Activated T-cell treated with anti-CD3 and anti-CD28 coated beads for 1 hour (primary cell): ENCODE results near the gene PITPNM3.
A peak's percentile ranks its signal among the peaks of the same experiment; 100 is the strongest.

ENCODE experiments used
- DNase-seq: peaks from one replicate; pipeline ENCODE4 v3.0.0-alpha.2; 2020; ENCODE audit warnings: low read depth

The PITPNM3 gene

DNA sequence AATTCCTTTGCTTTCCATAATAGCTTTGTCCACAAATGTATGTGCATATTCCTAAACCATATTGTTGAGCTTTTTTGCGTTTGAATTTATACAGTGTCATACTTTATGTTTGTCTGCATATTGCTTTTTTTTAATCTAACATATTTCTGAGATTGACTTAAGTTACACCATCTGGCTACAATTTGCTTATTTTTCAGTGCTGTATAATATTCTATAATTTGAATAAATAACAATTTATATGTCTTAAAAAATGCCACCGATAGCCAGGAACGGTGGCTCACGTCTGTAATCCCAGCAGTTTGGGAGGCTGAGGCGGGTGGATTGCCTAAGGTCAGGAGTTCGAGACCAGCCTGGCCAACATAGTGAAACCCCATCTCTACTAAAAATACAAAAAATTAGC is 113.6 kb downstream of the PITPNM3 start:
- no peak for DNase-seq

DNA sequence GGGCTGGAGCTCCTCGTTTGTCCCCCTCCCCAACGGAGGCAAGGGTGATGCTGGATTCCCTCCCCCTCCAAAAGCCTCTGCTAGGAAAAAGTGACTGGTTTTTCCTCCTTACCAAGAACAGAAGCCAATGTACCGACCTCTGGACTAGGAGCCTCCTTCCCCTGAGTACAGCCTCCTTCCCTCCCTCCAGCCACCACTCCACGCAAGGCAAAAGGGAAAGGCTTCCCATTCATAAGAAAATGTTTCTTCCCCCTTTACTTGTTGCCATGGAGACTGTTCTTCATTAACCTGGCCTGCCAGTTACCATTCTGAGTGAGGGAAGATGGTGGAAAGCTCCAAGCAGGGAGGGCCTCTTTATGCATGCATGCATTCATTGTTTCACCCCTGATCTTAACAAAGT is 116.4 kb downstream of the PITPNM3 start:
- no peak for DNase-seq

DNA sequence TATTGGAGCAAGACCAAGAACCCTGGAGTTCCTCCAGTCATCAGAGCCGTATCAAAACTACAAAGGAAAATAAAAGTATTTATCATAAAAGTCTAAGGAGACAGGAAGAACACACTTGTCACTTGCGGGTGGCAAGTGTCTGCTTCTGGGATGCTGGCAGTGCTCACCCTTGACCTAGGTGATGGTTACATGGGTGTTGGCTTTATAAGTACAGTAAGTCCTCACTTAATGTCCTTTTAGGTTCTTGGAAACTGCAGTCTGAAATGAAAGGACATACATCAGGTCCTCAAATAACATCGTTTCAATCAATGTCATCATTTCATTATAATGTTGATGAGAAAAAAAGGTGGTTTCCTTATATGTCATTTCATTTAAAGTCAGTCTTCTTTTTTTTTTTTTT is 118.4 kb downstream of the PITPNM3 start:
- no peak for DNase-seq

DNA sequence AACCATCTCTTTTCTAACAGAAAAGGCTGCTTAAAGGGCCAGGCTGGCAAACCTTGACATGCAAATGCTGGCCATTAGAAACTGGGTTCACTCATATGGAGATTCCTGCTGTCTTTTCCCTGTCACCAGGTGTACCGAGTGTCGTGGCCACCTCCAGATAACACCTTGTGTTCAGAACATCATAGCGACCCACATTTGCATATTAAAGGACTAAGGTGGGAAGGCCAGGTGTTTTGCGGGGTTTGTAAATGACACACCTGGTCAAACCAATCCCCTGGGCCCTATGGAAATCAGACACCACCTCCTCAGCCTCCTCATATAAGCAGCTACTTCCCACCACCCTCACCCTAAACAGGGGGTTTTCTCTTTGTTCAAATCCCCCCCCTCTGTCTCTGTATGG is 118.9 kb downstream of the PITPNM3 start:
- no peak for DNase-seq

DNA sequence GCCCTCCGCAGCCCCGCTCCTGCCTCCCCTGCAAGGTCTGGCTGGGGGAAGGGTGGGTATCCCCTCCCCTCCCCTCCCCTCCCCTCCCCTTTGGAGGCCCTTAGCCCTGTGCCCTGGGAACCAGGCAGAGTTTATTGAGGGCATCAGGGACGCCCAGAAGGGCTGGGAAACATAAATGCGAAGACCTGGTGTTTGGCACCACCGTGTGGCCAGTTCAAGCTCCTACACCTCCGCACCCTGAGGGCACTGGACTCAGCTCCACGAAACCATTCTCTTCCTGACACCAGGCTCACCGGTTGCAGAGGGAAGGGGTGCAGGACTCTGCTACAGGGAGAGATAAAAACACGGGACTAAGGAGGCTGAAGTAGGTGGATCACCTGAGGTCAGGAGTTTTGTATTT is 120.4 kb downstream of the PITPNM3 start:
- peak; percentile 44 for DNase-seq

- no peak for DNase-seq
These were observed 121.3 kb downstream of the PITPNM3 start, which contains the start of gene AIPL1 for GRCh38 chr17:6435051-6435450. Gene AIPL1 (minus strand): TSS chr17:6435121. CDS start chr17:6435104, 17 bp downstream.

DNA sequence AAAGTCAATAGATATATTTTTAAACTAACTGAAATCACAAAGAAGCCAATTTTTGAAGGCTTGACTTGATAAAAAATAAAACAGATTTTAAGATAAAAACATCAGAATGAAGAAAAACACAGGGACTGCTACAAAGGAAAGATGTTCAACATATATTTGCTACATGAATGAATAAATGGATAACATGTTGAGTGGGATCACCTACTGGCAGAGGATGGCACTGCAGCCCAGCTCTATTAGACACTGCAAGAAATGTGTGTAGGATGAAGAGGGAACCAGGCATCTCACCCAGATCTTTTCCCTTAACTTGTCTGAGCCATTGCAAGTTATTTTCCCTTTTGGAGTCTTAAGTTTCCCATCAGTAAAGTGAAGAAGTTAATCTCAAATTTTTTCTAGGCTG is 125.6 kb downstream of the PITPNM3 start:
- no peak for DNase-seq

DNA sequence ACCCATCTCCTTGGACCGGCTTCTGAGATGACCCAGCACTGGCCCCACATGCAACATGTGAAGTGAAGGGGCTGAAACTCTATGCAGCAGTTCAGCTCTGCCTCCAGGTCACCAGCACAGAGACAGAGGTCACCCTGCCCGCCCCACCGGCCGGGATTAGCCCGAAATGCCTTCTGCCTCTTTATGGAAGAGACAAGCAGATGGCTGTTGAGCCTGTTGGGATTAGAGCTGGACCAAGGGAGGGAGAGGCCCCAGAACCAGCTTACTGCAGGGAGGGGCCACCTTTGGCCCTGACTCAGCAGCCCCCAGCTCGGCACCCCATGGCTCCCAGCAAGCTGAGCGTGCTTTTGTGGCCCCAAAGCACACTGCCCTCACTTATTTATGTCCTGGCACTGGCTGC is 127.1 kb downstream of the PITPNM3 start:
- DNase-seq, result no peak

DNA sequence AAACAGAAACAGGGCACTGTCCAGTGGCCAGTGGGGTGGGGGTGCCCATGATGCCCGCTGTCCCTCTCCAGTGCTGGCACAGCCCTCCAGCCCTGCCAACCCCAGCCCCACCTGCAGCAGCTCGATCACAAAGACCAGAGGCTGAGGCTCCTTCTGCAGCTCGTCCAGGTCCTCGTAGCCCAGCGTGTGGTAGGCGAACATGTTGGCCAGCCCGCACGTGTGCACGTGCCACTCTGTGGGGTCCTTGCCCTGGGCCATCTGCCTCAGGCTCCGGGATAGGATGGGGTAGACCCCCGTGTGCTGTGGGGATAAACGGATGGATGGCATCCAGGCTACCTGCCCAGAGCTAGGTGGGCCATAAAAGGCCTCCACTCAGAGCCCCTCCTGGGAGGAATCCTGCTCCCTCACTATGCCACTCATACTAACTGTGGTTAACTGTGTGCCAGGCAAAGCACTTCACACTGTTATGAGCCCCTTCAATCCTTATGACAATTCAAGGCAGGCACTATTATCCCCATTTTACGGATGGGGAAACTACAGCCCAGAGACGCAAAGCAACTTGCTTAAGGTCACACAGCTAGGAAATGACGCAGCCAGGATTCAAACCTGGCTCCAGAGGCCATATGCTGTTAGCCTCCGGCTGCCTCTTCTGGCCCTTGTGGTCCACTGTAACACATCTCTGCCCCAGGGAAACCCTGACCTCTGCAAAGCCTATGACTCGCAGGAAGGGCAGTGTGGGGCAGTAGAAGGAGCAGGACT is 128.0 kb downstream of the PITPNM3 start:
- DNase-seq, result no peak

- no peak for DNase-seq
These were observed 129.0 kb downstream of the PITPNM3 start for GRCh38 chr17:6427279-6427781.

DNA sequence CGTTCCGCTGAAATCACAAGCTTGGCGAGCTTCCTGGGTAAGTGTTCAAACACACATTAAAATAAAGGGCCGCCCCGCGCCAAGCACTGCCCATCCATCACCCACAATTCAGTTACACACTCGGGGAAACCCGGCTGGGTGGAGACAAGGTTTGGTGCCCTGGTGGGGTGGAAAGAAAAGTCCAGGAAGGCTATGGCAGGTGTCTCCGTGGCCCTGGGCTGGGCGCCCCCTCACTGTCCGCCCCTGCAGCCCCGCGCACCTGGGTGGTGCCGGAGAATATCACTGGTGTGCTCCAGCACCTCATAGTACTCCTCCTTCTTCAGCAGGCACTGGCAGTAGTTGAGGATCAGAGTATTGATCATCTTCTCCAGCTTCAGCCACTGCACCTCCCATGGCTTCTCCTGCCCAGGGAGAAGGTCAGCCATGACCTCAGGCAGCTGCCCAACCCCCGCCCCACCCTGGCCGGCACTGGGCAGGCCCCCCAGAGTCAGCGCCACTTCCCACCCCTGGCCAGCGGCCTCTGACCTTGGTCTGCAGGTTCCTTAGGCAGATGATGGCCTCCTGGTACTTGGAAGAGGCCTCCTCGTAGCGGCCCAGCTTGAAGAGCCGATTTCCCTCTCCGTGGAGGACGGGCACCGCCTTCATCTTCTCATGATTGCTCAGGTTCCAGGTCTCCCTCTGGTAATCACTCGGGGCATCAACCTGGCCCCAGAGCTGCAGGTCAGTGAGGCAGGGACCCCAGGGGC is 129.8 kb downstream of the PITPNM3 start:
- DNase-seq, result no peak

DNA sequence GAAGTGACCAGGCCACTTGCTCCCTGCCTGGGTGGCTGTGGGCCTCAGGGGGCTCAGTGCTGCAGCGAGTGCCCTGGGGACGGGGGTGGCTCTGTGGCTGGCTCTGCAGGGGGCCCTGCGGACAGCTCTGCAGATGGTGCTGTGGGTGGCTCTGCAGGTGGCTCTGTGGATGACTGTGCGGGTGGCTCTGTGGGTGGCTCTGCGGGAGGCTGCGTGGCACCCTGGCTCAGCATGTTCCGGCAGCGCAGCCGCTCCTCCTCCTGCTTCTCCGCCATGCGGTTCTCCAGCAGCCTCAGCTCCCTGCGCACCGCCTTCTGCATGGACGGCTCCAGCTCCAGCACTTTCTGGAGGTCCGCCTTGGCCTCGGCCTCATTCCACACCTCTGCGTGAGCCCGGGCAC is 130.9 kb downstream of the PITPNM3 start:
- DNase-seq, result no peak

DNA sequence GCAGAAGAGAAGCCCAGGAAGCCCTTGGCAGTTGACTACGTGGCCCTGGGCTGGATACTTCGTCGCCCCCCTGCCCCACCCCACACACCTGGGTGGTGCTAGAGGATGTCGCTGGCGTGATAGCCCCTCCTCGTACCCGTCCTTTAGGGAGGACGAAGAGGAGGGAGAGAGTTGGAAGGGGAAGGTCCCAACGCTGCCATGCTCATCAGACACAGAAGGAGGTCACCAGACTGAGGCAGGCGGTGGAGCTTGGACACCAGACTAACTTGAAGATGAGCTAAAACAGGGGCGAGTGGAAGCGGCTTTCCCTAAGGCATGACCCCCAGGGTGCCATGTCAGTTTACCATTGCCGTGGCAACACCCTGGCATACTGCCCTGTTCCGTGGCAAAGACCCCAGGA is 132.4 kb downstream of the PITPNM3 start:
- no peak for DNase-seq

DNA sequence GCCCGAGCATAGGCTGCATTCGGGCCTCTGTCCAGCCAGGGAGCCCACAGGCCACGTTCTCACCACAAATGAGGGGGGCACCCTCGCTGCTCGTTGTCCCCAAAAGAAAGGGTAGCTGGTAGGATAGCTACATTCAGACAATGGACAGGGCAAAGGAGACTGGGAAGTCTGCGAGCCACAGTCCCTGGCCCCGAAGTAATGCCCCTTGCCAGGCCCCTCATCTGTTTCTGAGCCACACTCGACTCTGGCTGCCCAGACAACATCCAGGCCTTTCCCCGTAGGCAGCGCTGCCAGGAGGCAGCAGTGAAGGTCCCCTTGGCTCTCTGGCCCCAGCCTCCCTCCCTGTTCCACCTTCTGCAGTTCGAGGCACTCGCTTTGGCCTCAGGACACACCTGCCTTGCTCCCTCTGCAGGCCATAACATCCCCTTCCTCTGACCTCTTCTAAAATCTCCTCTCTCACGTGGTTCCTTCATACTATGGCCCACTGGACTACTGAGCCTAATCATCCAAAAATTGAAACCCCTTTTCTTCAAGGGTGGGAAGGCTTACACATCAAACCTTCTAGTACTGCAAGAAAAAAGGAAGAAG is 133.6 kb downstream of the PITPNM3 start:
- DNase-seq, result no peak

DNA sequence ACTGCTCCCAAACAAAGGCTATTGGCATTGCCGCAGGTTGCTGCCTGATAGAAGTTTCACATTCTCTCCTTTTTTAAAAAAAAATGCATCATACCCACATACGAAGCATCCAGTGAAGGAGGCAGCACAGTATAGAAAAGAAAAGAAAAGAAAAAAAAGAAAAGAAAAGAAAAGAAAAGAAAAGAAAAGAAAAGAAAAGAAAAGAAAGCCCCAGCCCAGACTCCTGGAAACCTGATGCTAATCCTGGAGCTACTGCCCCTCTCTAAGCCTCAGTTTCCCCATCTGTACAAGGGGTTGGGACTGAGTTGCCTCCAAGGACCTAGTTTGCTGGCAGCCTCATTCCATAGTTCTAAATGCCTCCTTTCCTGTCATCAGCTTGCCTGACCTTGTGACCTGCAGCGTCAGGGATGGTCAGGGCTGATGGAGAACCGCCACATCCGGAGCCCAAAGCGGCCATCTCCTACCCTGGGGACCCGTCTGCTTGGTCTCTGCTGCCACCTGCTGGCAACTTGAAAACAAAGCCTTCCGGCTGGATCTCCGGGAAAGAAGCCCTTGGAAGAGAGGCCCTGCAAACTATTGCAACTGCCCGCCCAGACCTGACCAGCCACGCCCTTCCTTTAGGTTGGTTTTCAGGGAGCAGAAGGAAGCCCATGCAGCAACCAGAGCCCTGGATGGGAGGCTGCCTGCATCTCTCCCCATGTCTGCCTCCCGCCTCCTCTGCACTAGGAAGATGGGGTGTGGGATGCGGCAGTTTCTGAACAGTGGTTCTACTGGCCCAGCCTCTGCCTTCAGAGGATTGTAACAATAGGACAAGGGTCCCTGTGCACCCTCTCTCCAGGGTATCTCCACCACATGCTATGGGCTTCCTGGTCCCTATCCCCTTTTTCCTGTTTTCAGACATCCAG is 134.4 kb downstream of the PITPNM3 start:
- peak; percentile 67 for DNase-seq

DNA sequence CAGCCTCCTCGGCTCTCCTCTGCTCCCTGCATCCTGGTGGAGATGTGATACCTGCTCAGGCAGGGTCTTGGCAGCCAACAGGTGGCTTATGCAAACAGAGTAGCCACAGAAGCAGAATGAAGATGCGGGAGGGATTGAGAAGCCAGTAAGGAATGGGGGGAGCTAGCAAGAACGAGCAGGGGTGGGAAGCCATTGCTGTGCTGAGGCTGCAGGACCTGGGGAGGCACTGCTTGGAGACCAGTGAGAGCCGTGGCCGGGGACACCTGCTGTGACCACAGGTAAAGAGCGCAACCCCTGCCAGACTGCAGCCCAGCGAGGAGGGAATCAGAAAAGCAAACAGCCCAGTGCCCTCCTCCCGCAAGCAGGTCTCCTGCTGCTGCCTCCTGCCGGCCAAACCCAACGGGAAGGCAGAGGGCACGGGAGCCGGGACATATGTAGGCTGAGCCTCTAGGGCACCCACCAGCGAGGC is 136.1 kb downstream of the PITPNM3 start:
- no peak for DNase-seq

- no peak for DNase-seq
These were observed 140.7 kb downstream of the PITPNM3 start for GRCh38 chr17:6415616-6416015.

DNA sequence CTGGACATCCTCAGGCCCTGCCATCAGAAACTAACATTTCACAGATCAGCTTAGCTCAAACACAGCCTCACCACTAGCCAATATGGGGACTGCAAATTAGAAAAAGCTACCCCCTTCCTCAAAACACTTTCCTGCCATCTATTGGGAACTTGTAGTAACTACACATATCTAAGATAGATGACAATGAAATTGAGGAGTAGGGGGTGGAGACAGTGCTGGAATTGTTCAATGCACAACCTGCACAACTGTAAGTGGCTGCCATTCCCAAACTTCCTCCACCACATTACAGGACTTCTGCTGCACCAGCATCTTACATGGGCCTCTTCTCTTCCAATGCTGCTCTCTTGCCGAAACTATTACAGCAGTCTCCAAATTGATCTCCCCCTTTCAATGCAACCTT is 143.3 kb downstream of the PITPNM3 start:
- no peak for DNase-seq

GRCh38 chr17:6408735-6409134 is 147.6 kb downstream of the PITPNM3 start:
- DNase-seq, result no peak

DNA sequence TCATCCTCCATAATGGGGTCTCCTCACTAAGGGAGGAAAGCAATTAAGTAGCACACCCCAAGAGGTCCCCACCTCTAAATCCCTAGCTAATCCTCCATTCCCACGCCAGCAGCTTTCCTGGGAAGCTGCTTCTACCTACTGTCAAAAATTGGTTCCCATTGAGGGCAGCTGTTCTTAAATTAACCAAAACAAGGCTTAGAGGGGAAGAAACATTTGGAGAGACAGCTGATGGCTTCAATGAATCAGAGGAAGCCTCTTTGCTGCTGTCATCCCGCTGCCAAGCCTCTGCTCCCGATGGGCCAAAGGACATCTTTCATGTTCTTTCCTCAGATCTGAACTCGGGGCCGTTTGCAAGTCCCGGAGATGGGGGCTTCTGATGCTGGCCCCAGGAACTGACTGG is 148.1 kb downstream of the PITPNM3 start:
- no peak for DNase-seq

GRCh38 chr17:6402258-6402657 is 154.1 kb downstream of the PITPNM3 start:
- DNase-seq, result no peak
